HCT116 (cell line): Measurements from ENCODE around the gene BABAM2. TPM values are rescaled to one million over a fixed set of nuclear protein-coding genes. Genes with fewer than 3 reads are reported as not detected.

Experiments
- ATAC-seq: fragments of 200-7000 bp; cut with Tn5 transposase; 2 replicates; pipeline ENCODE4 v1.9.1; 2020; ENCODE audit warnings: mild to moderate bottlenecking, moderate library complexity
- BruUV-seq: library from RNA; stranded (reverse); fragments of 400-500 nt; replicated peaks from 2 replicates; lab custom pipeline; 2021; lab: Mats Ljungman, UMichigan
- CTCF ChIA-PET: fragments of 300-600 bp; sonication (Branson Sonifier 250); formaldehyde crosslinking; loops from one replicate; lab custom pipeline; 2021; ENCODE audit warnings: antibody characterized with exemption; lab: Charles Lee
- POLR2A ChIA-PET: fragments of 300-600, 350-600 bp; sonication (Branson Sonifier 250); formaldehyde crosslinking; loops from one replicate; lab custom pipeline; 2021; ENCODE audit warnings: antibody characterized with exemption; lab: Charles Lee
- RAD21 ChIA-PET, 2 experiments: fragments of 300-600 bp; sonication (Branson Sonifier 250); formaldehyde crosslinking; loops; one replicate each; lab custom pipeline; 2023; ENCODE audit warnings: low total read pairs in 2 of 2; ENCODE audit not compliant: uncharacterized antibody in 2 of 2, unreplicated experiment in 2 of 2, low non-redundant PET in 1 of 2; lab: Charles Lee
- DNase-seq: peaks from one replicate; pipeline ENCODE4 v3.0.0-alpha.2; 2010; ENCODE audit warnings: low read depth, low spot score
- H2AFZ ChIP-seq: fragments of 200-600 bp; shearing (Covaris generic), sonication (generic); 2 replicates; pipeline ENCODE4 v1.6.1; 2017; ENCODE audit warnings: low read depth, mixed run types, mixed read lengths, antibody characterized with exemption, low read length; ENCODE audit not compliant: poor library complexity, severe bottlenecking
- H3K27ac ChIP-seq: 2 replicates; pipeline ENCODE4 v1.5.1; 2012; ENCODE audit warnings: low read depth, low read length
- H3K27me3 ChIP-seq: fragments of 200-600 bp; sonication (generic); 2 replicates; pipeline ENCODE4 v1.6.1; 2016; ENCODE audit warnings: mixed run types, low read length, mixed read lengths; ENCODE audit not compliant: insufficient read depth
- H3K36me3 ChIP-seq, 2 experiments: fragments of 200-500 bp in 1 of 2; fragments of 200-600 bp in 1 of 2; sonication (Bioruptor generic) in 1 of 2; sonication (generic) in 1 of 2; 2 replicates each; pipeline versions ENCODE4 v1.5.1 to v1.6.1; 2014 to 2016; ENCODE audit warnings: low read length in 2 of 2, inconsistent platforms in 1 of 2, mixed read lengths in 1 of 2, mixed run types in 1 of 2; ENCODE audit not compliant: insufficient read depth in 2 of 2, control insufficient read depth in 1 of 2
- H3K4me1 ChIP-seq, 2 experiments: fragments of 200-600 bp in 1 of 2; sonication (generic) in 1 of 2; 2 replicates each; pipeline versions ENCODE4 v1.5.1 to v1.6.1; 2012 to 2017; ENCODE audit warnings: low read length in 2 of 2, inconsistent platforms in 1 of 2, mild to moderate bottlenecking in 1 of 2, mixed read lengths in 1 of 2, mixed run types in 1 of 2, moderate library complexity in 1 of 2; ENCODE audit not compliant: insufficient read depth in 2 of 2, control insufficient read depth in 1 of 2
- H3K4me2 ChIP-seq: fragments of 200-600 bp; sonication (generic); 2 replicates; pipeline ENCODE4 v1.6.1; 2017; ENCODE audit warnings: mixed run types, low read length, mixed read lengths
- H3K4me3 ChIP-seq, 2 experiments: fragments of 200-600 bp in 1 of 2; sonication (generic) in 1 of 2; replicated peaks in 1 of 2; 2 replicates each; pipeline ENCODE4 v1.5.1; 2011 to 2016; ENCODE audit warnings: low read length in 2 of 2, control low read depth in 1 of 2, low read depth in 1 of 2, mild to moderate bottlenecking in 1 of 2, mixed read lengths in 1 of 2, mixed run types in 1 of 2
- H3K79me2 ChIP-seq: fragments of 200-600 bp; sonication (generic); 2 replicates; pipeline ENCODE4 v1.6.1; 2017; ENCODE audit warnings: mild to moderate bottlenecking, mixed run types, low read length, moderate library complexity, mixed read lengths; ENCODE audit not compliant: insufficient read depth
- H3K9ac ChIP-seq: fragments of 200-600 bp; sonication (generic); 2 replicates; pipeline ENCODE4 v1.6.1; 2016; ENCODE audit warnings: low read length, mixed read lengths
- H3K9me2 ChIP-seq: fragments of 200-600 bp; sonication (generic), shearing (Covaris generic); 2 replicates; pipeline ENCODE4 v1.6.1; 2017; ENCODE audit warnings: mixed run types, mild to moderate bottlenecking, moderate library complexity; ENCODE audit not compliant: insufficient read depth
- H3K9me3 ChIP-seq, 2 experiments: fragments of 200-500 bp in 1 of 2; fragments of 200-600 bp in 1 of 2; sonication (Bioruptor generic) in 1 of 2; sonication (generic) in 1 of 2; 2 replicates each; pipeline ENCODE4 v1.6.1; 2014 to 2017; ENCODE audit warnings: low read length in 2 of 2, mixed read lengths in 2 of 2, inconsistent platforms in 1 of 2, low read depth in 1 of 2, mild to moderate bottlenecking in 1 of 2, mixed run types in 1 of 2, moderate library complexity in 1 of 2; ENCODE audit not compliant: control insufficient read depth in 1 of 2, insufficient read depth in 1 of 2
- H4K20me1 ChIP-seq: fragments of 200-600 bp; sonication (generic), shearing (Covaris generic); 2 replicates; pipeline ENCODE4 v1.6.1; 2017; ENCODE audit warnings: mixed run types, mild to moderate bottlenecking, moderate library complexity; ENCODE audit not compliant: insufficient read depth
- ATF3 ChIP-seq: IDR thresholded peaks from 2 replicates; pipeline ENCODE4 v1.6.1; 2012
- EGR1 ChIP-seq: IDR thresholded peaks from 2 replicates; pipeline ENCODE4 v1.6.1; 2012; ENCODE audit warnings: low read depth
- ELF1 ChIP-seq: IDR thresholded peaks from 2 replicates; pipeline ENCODE4 v1.6.1; 2012; ENCODE audit warnings: low read depth, borderline replicate concordance
- EZH2 ChIP-seq: fragments of 200-600 bp; sonication (generic); IDR thresholded peaks from 2 replicates; pipeline ENCODE4 v1.6.1; 2017; ENCODE audit warnings: antibody characterized with exemption, mixed run types
- FOSL1 ChIP-seq: IDR thresholded peaks from 2 replicates; pipeline ENCODE4 v1.6.1; 2012; ENCODE audit warnings: low read depth
- JUND ChIP-seq: IDR thresholded peaks from 2 replicates; pipeline ENCODE4 v1.6.1; 2012
- MAX ChIP-seq: IDR thresholded peaks from 2 replicates; pipeline ENCODE4 v1.6.1; 2012
- POLR2AphosphoS5 ChIP-seq: IDR thresholded peaks from 2 replicates; pipeline ENCODE4 v1.6.1; 2011; ENCODE audit warnings: mild to moderate bottlenecking, low read depth, low read length, moderate library complexity
- RAD21 ChIP-seq: IDR thresholded peaks from 2 replicates; pipeline ENCODE4 v1.6.1; 2012; ENCODE audit warnings: low read depth, mild to moderate bottlenecking
- REST ChIP-seq: IDR thresholded peaks from 2 replicates; pipeline ENCODE4 v1.6.1; 2012; ENCODE audit warnings: low read depth
- TCF7L2 ChIP-seq: IDR thresholded peaks from 2 replicates; pipeline ENCODE4 v1.7.0; 2011; ENCODE audit warnings: borderline replicate concordance, inconsistent platforms; ENCODE audit not compliant: insufficient read depth, insufficient read length; ENCODE audit errors: extremely low read depth
- YY1 ChIP-seq: IDR thresholded peaks from 2 replicates; pipeline ENCODE4 v1.6.1; 2011; ENCODE audit warnings: low read length, low read depth, moderate library complexity, mild to moderate bottlenecking; ENCODE audit not compliant: insufficient replicate concordance; ENCODE audit errors: extremely low read depth
- intact Hi-C: fragments of 100-400 bp; cut with micrococcal nuclease; formaldehyde crosslinking; loops from 2 replicates; pipeline ENCODE4 v1.10.0; 2022
- total RNA-seq: library from RNA; stranded (reverse); gene quantifications from one replicate; pipeline ENCODE4 v1.2.1, GENCODE V29; 2021; ENCODE audit not compliant: unreplicated experiment

BABAM2 gene
- total RNA-seq, 1 experiment from 2014 or later: 23.8 TPM

GRCh38 chr2:28300485-28301341 is 410.2 kb downstream of the BABAM2 start:
- H4K20me1 ChIP-seq: no peaks in the 10 kb centered on the region
- H3K4me3 ChIP-seq: no peak overlapping the region
- peaks cover 17 to 24% of the 10 kb centered on the region in 2 experiments for H3K4me1 ChIP-seq
- no peak overlapping the region for H3K9ac ChIP-seq
- ATAC-seq (no peak), DNase-seq (no peak)
- intact Hi-C loops: no loop called here
- H2AFZ ChIP-seq: no peak overlapping the region
- H3K27ac ChIP-seq: no peak overlapping the region
- POLR2A ChIA-PET: no interaction called here
- H3K36me3 ChIP-seq: no peaks in the 10 kb centered on the region
- no peaks in the 10 kb centered on the region for H3K9me2 ChIP-seq
- no TSS peak for BruUV-seq
- peaks cover 3 to 5% of the 10 kb centered on the region in 2 experiments; a peak in 2 of 4 replicates for H3K9me3 ChIP-seq
- CTCF ChIA-PET: no interaction called here
- H3K27me3 ChIP-seq: no peaks in the 10 kb centered on the region
- RAD21 ChIA-PET: interaction anchor here in 1 of 2 experiments (0.6 kb wide), 1 partner anchor 57 kb away, joined by 4 read pairs; no protein-coding TSS in a partner anchor
- no peaks in the 10 kb centered on the region for H3K79me2 ChIP-seq
- TF ChIP-seq MAX: no peak
- TF ChIP-seq ATF3: no peak
- TF ChIP-seq ELF1: no peak
- TF ChIP-seq EGR1: no peak
- TF ChIP-seq FOSL1: no peak
- TF ChIP-seq RAD21: no peak
- TF ChIP-seq POLR2AphosphoS5: no peak
- TF ChIP-seq YY1: no peak
- TF ChIP-seq REST: no peak
- TF ChIP-seq EZH2: no peak
- no peak for TF ChIP-seq JUND
- no peak for TF ChIP-seq TCF7L2
- H3K4me2 ChIP-seq: no peak overlapping the region
